HUES6 (cell line): ENCODE results near the gene TOMT.

Source experiments
- H3K27ac ChIP-seq: 2 replicates; pipeline ENCODE4 v1.7.0; 2013; ENCODE audit warnings: low read depth, mild to moderate bottlenecking, low read length, inconsistent platforms
- H3K27me3 ChIP-seq: 2 replicates; pipeline ENCODE4 v1.6.1; 2013; ENCODE audit warnings: low read length; ENCODE audit not compliant: control insufficient read depth, insufficient read depth
- H3K36me3 ChIP-seq: 2 replicates; pipeline ENCODE4 v1.6.1; 2013; ENCODE audit warnings: low read length; ENCODE audit not compliant: control insufficient read depth, insufficient read depth
- H3K4me1 ChIP-seq: 2 replicates; pipeline ENCODE4 v1.6.1; 2013; ENCODE audit warnings: low read length; ENCODE audit not compliant: control insufficient read depth, insufficient read depth
- H3K4me3 ChIP-seq: 2 replicates; pipeline ENCODE4 v1.5.1; 2013; ENCODE audit warnings: low read depth, low read length
- H3K9ac ChIP-seq: one replicate; pipeline ENCODE4 v1.6.1; 2013; ENCODE audit warnings: mild to moderate bottlenecking, low read length
- H3K9me3 ChIP-seq: 2 replicates; pipeline ENCODE4 v1.6.1; 2013; ENCODE audit warnings: low read depth, low read length; ENCODE audit not compliant: control insufficient read depth, insufficient read depth

The TOMT gene

DNA sequence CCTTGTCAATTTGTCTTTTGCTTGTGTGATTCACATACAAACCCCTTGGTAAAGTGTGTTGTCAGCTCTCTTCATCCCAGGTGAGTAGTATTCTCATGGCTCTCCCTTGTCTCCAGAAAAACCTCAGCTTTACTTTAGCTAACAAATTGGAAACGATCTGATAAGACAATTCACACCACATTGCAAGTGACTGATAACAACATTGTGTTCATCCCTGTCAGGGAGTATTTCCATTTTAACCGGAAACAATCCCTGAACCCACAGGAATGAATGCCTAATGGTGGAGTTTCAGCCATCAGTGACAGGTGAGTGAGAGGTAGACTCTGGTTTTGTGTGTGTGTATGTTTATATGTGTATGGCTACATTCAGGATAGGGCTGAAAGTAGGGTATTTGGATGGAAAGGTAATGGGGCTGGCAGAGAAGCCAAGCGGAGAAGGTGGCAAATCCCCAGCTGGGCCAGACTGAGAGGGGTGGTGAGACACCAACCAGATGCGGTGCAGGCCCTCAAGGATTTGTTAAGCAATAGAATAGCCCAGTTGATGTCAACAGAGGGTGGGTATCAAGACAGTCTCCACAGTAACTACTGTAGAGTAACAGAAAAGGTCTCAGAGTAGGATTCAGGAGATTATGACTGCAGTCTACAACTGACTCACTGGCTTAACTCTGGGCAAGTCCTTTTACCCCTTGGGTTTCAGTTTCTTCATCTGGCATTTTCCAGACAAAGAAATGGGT lies 17.5 kb upstream of the TOMT start:
- H3K9ac ChIP-seq = no peak overlapping the region
- peaks cover 4% of the 10 kb centered on the region; the same call in 1 of the 2 replicates for H3K4me1 ChIP-seq
- peaks cover 18% of the 10 kb centered on the region; the same call in 1 of the 2 replicates for H3K36me3 ChIP-seq
- no peak overlapping the region for H3K27ac ChIP-seq
- H3K4me3 ChIP-seq = no peak overlapping the region
- H3K9me3 ChIP-seq = no peaks in the 10 kb centered on the region
- H3K27me3 ChIP-seq = no peaks in the 10 kb centered on the region

GRCh38 chr11:72091292-72091691 lies 14.4 kb upstream of the TOMT start:
- no peak overlapping the region for H3K27ac ChIP-seq
- H3K36me3 ChIP-seq = peaks cover 34% of the 10 kb centered on the region
- no peak overlapping the region for H3K9ac ChIP-seq
- H3K4me1 ChIP-seq = peaks cover 4% of the 10 kb centered on the region; the same call in 1 of the 2 replicates
- H3K9me3 ChIP-seq = no peaks in the 10 kb centered on the region
- H3K27me3 ChIP-seq = no peaks in the 10 kb centered on the region
- no peak overlapping the region for H3K4me3 ChIP-seq

DNA sequence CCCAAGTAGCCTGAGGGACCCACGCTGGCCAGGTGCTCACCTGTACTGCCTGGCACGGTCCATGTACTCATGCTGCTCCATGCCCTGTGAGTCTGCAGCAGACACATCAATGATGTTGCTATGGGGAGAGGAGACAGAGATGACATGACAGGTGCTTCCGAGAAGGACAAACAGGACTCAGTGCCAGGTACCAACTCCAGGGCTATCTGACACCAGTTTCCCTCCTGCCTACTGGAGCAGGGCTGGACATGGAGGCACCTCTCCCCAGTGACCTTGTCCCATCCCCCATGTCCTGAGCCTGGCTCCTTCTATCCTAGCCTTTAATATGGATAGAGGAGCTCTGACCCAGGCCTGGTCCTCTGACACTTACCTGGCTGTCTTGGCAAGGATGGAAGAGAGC lies 7.0 kb upstream of the TOMT start:
- H3K36me3 ChIP-seq = peaks cover 65% of the 10 kb centered on the region
- H3K27ac ChIP-seq = no peak overlapping the region
- no peaks in the 10 kb centered on the region for H3K27me3 ChIP-seq
- no peak overlapping the region for H3K4me3 ChIP-seq
- no peak overlapping the region for H3K9ac ChIP-seq
- H3K4me1 ChIP-seq = peaks cover 11% of the 10 kb centered on the region
- H3K9me3 ChIP-seq = no peaks in the 10 kb centered on the region

DNA sequence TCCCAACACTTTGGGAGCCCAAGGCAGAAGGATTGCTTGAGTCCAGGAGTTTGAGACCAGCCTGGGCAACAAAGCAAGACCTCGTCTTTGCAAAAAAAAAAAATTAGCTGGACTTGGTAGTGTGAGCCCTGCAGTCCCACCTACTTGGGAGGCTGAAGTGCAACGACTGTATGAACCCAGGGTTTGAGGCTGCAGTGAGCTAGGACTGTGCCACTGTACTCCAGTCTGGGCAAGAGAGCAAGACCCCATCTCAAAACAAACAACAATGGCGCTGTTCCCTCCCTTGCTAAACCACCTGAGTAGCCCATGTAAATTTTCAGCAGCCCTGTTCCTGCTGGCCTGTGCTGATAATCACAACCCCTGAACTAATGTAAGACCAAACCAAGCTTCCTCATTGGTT lies 5.7 kb upstream of the TOMT start:
- no peaks in the 10 kb centered on the region for H3K27me3 ChIP-seq
- peaks cover 56% of the 10 kb centered on the region for H3K36me3 ChIP-seq
- H3K27ac ChIP-seq = no peak overlapping the region
- H3K4me3 ChIP-seq = no peak overlapping the region
- H3K4me1 ChIP-seq = peaks cover 14% of the 10 kb centered on the region
- H3K9me3 ChIP-seq = no peaks in the 10 kb centered on the region
- peak overlapping the region; percentile 6 for H3K9ac ChIP-seq

DNA sequence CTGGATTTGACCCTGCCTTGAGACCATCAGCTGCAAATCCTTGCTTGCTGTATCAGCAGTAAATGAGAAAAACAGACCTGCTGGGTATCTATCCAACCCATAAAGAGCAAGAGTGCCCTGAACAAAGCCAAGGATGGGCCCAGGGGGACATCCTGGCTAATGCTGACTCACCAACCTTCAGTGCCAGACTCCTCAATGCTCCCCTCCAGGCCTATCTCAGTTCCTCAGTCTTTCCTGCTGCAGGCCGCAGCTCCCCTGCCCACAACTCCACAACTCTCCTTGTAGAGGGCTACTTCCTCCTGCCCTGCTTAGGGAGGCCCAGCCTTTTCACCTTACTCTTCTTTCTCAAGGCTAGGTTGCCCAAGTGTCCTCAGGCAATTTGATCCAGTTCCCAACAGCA lies 5.3 kb upstream of the TOMT start:
- Histone ChIP-seq H3K27ac (no peak overlapping the region), H3K4me1 (peaks cover 14% of the 10 kb centered on the region), H3K27me3 (no peaks in the 10 kb centered on the region), H3K9ac (peak overlapping the region; percentile 6), H3K4me3 (no peak overlapping the region), H3K36me3 (peaks cover 51% of the 10 kb centered on the region), H3K9me3 (no peaks in the 10 kb centered on the region)

- Histone ChIP-seq H3K27ac (peak overlapping the region; percentile 97; the same call in 1 of the 2 replicates), H3K27me3 (no peaks in the 10 kb centered on the region), H3K36me3 (peaks cover 43% of the 10 kb centered on the region), H3K9ac (peak overlapping the region; percentile 98), H3K9me3 (no peaks in the 10 kb centered on the region), H3K4me1 (peaks cover 14% of the 10 kb centered on the region), H3K4me3 (peak overlapping the region; percentile 91)
Measured at GRCh38 chr11:72102162-72102561, 3.6 kb upstream of the TOMT start.

DNA sequence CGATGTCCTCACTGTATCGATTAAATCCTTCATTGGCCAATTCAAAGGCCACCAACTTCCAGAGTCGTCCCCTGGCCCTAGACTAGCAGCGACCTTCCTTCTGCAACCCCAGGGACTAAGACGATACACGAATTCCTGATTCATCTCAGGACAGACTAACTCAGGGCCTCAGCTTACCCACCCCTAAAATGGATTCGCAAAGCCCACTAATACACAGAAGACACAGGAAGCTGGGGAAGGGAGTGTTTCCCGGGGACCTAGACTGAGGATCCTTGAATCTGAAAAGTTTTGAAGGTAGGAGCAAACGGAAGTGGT lies 3.1 kb upstream of the TOMT start:
- H3K9ac ChIP-seq = peak overlapping the region; percentile 98
- peak overlapping the region; percentile 91 for H3K4me3 ChIP-seq
- peaks cover 14% of the 10 kb centered on the region for H3K4me1 ChIP-seq
- no peaks in the 10 kb centered on the region for H3K9me3 ChIP-seq
- peaks cover 39% of the 10 kb centered on the region for H3K36me3 ChIP-seq
- no peaks in the 10 kb centered on the region for H3K27me3 ChIP-seq
- H3K27ac ChIP-seq = peak overlapping the region; percentile 97

- peak within 1 kb of the TSS; percentile 98 for H3K9ac ChIP-seq
- H3K27ac ChIP-seq = peak within 1 kb of the TSS; percentile 97
- peaks cover 35% of the 10 kb centered on the region for H3K36me3 ChIP-seq
- peaks cover 14% of the 10 kb centered on the region for H3K4me1 ChIP-seq
- peak within 1 kb of the TSS; percentile 91 for H3K4me3 ChIP-seq
- H3K9me3 ChIP-seq = no peaks in the 10 kb centered on the region
- H3K27me3 ChIP-seq = no peaks in the 10 kb centered on the region
Measured at GRCh38 chr11:72102946-72103753, 2.6 kb upstream of the TOMT start, which contains the start of gene LAMTOR1. LAMTOR1 (minus strand) TSS chr11:72103297; CDS start chr11:72103224, 73 bp downstream.

DNA sequence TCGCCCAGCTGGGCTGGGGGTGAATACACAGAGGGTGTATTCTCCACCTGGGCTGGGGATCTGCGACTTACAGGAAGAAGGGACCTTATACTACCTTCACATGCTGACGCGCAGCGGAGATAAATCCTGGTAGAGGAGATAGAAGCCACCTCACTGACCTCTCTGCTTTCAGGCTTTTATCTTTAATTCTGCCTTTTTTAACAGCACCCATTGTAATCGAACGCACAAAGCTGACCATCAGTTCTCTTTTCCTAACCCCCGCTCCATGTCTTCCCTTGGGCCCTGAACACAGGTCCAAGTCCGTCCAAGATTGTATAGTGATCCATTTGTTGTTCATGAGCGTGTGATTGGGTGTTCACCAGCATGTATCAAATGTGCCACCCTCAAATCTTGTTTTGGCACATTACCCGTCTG lies 2.0 kb upstream of the TOMT start:
- Histone ChIP-seq H3K9me3 (no peaks in the 10 kb centered on the region), H3K4me1 (peaks cover 14% of the 10 kb centered on the region), H3K36me3 (peaks cover 34% of the 10 kb centered on the region), H3K4me3 (peak overlapping the region; percentile 51), H3K9ac (peak overlapping the region; percentile 70), H3K27me3 (no peaks in the 10 kb centered on the region), H3K27ac (peak overlapping the region; percentile 74)

DNA sequence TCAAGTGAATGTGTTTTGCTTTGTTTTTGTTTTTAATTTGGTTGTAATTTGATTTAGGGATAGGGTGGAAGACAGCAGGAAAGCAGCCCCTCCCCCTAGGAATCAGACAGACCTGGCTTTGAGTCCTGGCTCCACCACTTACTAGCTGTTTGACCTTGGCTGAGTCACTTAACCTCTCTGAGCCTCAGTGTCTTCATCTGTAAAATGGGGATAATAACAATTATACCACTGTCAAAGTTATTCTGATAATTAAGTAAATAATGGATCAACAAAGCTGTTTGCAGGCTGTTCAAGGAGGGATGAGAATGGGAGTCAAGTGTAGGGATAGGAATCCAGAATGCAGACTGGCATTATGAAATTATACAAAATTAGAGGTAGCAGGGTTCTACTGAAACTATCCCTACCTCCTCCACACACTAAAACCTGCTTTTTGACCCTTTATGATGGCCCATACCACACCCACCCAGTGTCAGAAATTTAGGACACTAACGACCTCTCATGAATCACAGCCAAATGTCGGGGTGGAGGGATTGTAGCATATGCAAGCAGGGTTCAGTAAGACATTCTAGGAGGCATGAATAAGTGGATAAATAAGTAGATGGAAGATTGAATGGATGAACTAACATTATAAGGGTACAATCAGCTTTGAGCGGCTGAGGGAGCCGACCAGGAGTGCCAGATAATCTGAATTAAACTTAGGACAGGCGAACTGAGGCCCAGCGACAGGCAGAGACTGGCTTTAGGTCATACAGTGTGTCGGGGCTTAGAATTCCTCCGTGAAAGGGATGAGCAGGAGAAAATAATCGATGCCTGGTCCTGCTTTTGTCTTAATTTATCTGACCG lies 5.8 kb downstream of the TOMT start:
- Histone ChIP-seq H3K4me3 (peak overlapping the region; percentile 75), H3K4me1 (peaks cover 12% of the 10 kb centered on the region), H3K27me3 (no peaks in the 10 kb centered on the region), H3K9me3 (no peaks in the 10 kb centered on the region), H3K36me3 (peaks cover 21% of the 10 kb centered on the region), H3K9ac (peak overlapping the region; percentile 98), H3K27ac (peak overlapping the region; percentile 28)
